ENCODE results near the gene GSTA4. TPM values are rescaled to one million over a fixed set of nuclear protein-coding genes. Genes with fewer than 3 reads are reported as not detected.

GSTA4 gene
- total and polyA plus RNA-seq, 2 experiments from 2014 or later, result 79.6 to 89.2 TPM

DNA sequence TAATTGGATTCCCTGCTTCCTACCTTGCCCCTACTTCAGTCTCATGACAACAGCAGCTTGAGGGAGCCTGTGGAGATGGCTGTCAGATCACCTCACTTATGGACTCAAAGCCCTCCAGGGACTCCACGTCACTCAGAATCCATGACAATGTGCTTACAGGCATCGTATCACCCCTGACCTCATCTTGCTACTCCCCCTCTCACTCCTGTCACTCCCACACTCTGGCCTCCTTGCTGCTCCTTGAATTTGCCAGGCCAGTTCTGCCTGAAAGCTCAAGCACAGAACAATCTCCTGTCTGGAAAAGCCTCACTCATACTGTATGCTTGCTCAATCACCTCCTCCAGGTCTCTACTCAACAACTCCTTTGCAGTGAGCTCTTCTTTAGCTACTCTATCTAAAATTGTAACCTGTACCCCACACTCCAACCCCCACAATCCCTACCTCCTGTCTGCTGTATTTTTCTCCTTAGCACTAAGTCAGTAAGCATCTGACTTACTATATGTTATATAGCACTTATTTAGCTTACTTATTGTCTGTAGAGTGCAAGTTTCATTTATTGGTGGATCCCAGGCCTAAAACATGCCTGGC, 10.7 kb upstream of the GSTA4 start:
- H3K4me3 ChIP-seq, result no peak overlapping the region
- DNase-seq (ENCODE audit: low spot score), result no peak
- no peaks in the 10 kb centered on the region for H3K27me3 ChIP-seq
- H3K9me2 ChIP-seq (replicated peaks; ENCODE audit: insufficient read depth), result no peaks in the 10 kb centered on the region
- TF ChIP-seq, protein P1, sequence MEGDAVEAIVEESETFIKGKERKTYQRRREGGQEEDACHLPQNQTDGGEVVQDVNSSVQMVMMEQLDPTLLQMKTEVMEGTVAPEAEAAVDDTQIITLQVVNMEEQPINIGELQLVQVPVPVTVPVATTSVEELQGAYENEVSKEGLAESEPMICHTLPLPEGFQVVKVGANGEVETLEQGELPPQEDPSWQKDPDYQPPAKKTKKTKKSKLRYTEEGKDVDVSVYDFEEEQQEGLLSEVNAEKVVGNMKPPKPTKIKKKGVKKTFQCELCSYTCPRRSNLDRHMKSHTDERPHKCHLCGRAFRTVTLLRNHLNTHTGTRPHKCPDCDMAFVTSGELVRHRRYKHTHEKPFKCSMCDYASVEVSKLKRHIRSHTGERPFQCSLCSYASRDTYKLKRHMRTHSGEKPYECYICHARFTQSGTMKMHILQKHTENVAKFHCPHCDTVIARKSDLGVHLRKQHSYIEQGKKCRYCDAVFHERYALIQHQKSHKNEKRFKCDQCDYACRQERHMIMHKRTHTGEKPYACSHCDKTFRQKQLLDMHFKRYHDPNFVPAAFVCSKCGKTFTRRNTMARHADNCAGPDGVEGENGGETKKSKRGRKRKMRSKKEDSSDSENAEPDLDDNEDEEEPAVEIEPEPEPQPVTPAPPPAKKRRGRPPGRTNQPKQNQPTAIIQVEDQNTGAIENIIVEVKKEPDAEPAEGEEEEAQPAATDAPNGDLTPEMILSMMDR (IDR thresholded peaks at IDR 0.05; ENCODE audit: poor library complexity), result no peak
- TF ChIP-seq EZH2 (IDR thresholded peaks at IDR 0.05; ENCODE audit: borderline replicate concordance), result no peak
- no peak for TF ChIP-seq EZH2phosphoT487 (IDR thresholded peaks at IDR 0.05; ENCODE audit: low read depth, severe bottlenecking, unreplicated experiment)
- no peak overlapping the region for H3K27ac ChIP-seq
- WGBS (ENCODE audit: low lambda C conversion rate, missing lambda C conversion rate), result 93% methylated on average over 2 of the region's 2 CpGs
- H2AFZ ChIP-seq, result no peak overlapping the region
- H3K9me3 ChIP-seq (ENCODE audit: low read depth), result no peaks in the 10 kb centered on the region
- peaks cover 9% of the 10 kb centered on the region for H3K4me1 ChIP-seq (ENCODE audit: insufficient read depth)
- no peaks in the 10 kb centered on the region for H4K20me1 ChIP-seq (ENCODE audit: insufficient read depth, poor library complexity, severe bottlenecking)
- no peak overlapping the region for H3K4me2 ChIP-seq
- H3K36me3 ChIP-seq (replicated peaks; ENCODE audit: insufficient read depth, low read depth), result no peaks in the 10 kb centered on the region
- no peaks in the 10 kb centered on the region for H3K79me2 ChIP-seq

DNA sequence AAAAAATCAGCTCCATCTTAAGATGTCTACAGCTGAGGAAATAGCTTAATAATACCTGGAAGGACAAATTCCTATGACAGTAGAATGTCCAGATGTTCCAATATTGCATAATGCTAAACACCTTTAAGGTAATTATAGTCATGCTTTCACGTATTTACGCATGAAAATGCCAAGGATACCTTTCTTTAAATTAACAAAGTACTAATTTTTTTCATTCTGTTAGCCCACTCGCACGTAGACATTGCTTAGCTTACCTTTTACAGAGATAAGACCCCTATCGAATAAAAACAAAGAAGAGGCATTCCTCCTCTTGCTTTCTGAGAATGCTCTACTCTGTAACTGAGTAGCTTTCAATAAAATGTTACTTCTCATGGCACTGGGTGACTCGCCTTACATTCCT, 4.4 kb upstream of the GSTA4 start:
- Histone ChIP-seq H4K20me1 (ENCODE audit: insufficient read depth, poor library complexity, severe bottlenecking) (no peaks in the 10 kb centered on the region), H3K4me1 (ENCODE audit: insufficient read depth) (no peaks in the 10 kb centered on the region), H3K9me2 (replicated peaks; ENCODE audit: insufficient read depth) (no peaks in the 10 kb centered on the region), H2AFZ (no peak overlapping the region), H3K9me3 (ENCODE audit: low read depth) (no peaks in the 10 kb centered on the region), H3K4me3 (no peak overlapping the region), H3K27me3 (no peaks in the 10 kb centered on the region), H3K36me3 (replicated peaks; ENCODE audit: insufficient read depth, low read depth) (no peaks in the 10 kb centered on the region), H3K79me2 (no peaks in the 10 kb centered on the region), H3K27ac (no peak overlapping the region), H3K4me2 (no peak overlapping the region)
- 88% methylated on average over 6 of the region's 6 CpGs for WGBS (ENCODE audit: low lambda C conversion rate, missing lambda C conversion rate)
- TF ChIP-seq, protein P1 (IDR thresholded peaks at IDR 0.05; ENCODE audit: poor library complexity), result no peak
- TF ChIP-seq EZH2phosphoT487 (IDR thresholded peaks at IDR 0.05; ENCODE audit: low read depth, severe bottlenecking, unreplicated experiment) (no peak), EZH2 (IDR thresholded peaks at IDR 0.05; ENCODE audit: borderline replicate concordance) (no peak)
- DNase-seq (ENCODE audit: low spot score), result no peak

DNA sequence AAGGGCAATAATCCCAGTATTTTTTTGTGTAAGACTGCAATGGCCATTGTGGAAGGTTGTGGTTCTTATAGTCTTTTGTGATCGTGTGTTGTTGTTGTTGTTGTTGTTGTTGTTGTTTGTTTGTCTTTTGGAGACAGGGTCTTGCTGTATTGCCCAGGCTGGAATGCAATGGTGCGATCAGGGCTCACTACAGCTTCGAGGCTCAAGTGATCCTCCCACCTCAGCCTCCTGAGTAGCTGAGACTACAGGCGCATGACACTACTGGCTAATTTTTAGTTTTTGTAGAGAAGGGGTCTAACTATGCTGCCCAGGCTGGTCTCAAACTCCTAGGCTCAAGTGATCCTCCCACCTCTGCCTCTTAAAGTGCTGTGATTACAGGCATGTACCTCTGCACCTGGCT, 3.5 kb upstream of the GSTA4 start:
- Histone ChIP-seq H3K4me2 (no peak overlapping the region), H3K27me3 (no peaks in the 10 kb centered on the region), H3K36me3 (replicated peaks; ENCODE audit: insufficient read depth, low read depth) (no peaks in the 10 kb centered on the region), H3K79me2 (peaks cover 2% of the 10 kb centered on the region), H3K9me2 (replicated peaks; ENCODE audit: insufficient read depth) (no peaks in the 10 kb centered on the region), H3K9me3 (ENCODE audit: low read depth) (no peaks in the 10 kb centered on the region), H3K4me1 (ENCODE audit: insufficient read depth) (no peaks in the 10 kb centered on the region), H3K27ac (no peak overlapping the region), H2AFZ (no peak overlapping the region), H3K4me3 (no peak overlapping the region), H4K20me1 (ENCODE audit: insufficient read depth, poor library complexity, severe bottlenecking) (no peaks in the 10 kb centered on the region)
- no peak for DNase-seq (ENCODE audit: low spot score)
- 97% methylated on average over 4 of the region's 4 CpGs for WGBS (ENCODE audit: low lambda C conversion rate, missing lambda C conversion rate)
- TF ChIP-seq EZH2 (IDR thresholded peaks at IDR 0.05; ENCODE audit: borderline replicate concordance), result no peak
- no peak for TF ChIP-seq EZH2phosphoT487 (IDR thresholded peaks at IDR 0.05; ENCODE audit: low read depth, severe bottlenecking, unreplicated experiment)
- TF ChIP-seq, protein P1 (IDR thresholded peaks at IDR 0.05; ENCODE audit: poor library complexity), result no peak
